NCI-H2029 treated with DMSO at 0.1 percent for 48 hours (cell line): ENCODE data around the gene AHCYL1.
"Not testable (repeated sequence)": the region's sequence is repeated elsewhere in the genome, so short reads cannot be mapped to it uniquely, and the experiment has no call there.

Experiments
- DNase-seq: peaks from one replicate; lab custom pipeline; 2025; lab: John Stamatoyannopoulos, UW

The AHCYL1 gene

DNA sequence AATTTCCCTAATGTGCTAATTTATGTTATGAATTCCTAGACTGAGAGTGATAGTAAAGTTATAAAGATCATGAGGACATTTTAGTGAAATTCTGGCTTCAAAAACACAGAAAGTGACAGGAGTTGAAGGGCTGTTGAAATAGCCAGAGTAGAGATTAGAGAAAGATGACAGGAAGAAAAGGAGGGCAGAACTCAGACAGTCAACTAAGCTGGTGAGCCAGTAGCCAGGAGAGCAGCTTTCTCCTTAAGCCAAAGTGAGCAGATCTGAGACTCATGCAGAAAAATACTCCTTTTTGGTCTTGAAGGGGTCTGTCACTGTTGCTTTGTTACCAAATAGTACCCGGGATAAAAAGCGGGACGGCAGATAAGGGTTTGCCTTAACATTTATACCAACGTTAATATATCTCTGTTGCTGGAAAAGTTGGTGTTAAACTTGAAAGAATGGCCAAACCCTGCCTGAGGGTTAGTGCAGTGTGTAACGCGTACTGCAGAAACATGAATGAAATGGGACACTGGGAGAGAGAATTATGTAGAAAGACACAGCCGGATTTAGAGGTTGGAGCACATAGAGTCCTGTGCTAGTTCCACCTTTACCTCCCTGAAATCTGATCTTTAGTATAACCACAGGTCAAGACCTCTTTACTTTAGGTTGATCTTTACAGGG lies 12.8 kb downstream of the AHCYL1 start:
- no peak for DNase-seq

DNA sequence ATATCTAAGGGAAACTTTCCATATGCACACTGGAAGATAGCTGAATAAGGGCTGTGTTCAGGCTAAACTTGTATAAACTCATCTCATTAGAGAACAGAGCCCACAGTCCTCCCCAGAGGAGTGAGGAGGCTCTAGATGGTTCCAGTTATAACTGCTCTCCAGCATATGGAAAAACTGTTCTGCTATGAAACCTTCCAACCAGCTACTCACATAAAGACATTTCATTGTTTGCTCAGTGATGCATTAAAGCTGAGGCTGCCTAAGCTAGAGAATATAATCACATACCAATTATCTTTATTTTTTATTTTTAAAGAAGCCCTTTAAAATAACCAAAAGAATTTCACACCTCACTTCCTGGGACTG lies 13.3 kb downstream of the AHCYL1 start:
- DNase-seq, result no peak

DNA sequence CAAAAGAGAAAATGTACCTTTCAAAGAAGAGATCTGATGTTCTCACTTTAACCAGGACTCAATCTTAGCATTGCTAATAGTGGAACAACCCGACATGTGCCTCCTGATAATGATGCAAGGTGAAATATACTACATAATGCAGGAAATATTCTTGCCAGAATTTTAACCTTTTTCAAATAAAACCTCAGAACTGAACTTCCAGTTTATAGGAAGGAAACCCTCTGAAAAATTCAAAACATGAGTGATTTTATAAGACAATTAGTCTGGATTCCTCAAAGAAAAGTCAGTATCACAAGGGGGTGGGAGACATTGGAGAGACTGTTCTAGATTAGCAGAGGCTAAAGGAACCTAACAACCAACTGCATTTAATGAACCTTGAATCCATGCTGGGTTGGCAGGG lies 18.1 kb downstream of the AHCYL1 start:
- no peak for DNase-seq

DNA sequence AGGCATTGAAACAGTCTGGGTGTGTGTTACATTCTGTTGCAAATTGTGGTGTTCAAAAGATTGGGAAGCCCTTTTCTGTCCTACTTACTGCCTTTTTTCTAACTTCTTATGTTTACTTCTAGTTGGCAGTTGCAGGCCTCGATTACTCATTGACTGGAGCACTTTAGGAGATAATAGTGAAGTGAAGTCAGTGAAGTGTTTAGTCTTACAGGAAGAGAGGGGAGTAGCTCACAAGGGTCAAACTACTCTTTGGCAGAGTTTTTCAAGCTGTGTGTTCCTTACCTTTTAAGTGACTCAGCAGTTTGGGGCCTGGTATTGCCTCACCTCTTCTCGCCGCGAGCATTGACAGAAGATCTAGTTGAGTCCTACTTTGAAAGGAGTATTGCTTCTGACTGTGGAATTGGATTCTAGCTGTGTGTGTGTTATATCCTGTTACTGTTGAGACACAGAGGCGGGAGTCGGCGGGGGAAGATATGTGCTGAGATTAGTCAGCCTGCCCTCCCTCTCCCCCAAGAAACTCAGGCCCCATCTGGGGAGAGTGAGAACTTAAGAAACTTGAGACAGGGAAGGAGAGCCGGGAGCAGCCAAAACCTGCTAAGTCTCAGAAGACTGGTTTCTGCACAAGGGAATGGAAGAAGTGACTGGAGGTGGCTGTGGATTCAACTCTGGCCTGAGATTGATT lies 19.3 kb downstream of the AHCYL1 start:
- DNase-seq, result no peak

DNA sequence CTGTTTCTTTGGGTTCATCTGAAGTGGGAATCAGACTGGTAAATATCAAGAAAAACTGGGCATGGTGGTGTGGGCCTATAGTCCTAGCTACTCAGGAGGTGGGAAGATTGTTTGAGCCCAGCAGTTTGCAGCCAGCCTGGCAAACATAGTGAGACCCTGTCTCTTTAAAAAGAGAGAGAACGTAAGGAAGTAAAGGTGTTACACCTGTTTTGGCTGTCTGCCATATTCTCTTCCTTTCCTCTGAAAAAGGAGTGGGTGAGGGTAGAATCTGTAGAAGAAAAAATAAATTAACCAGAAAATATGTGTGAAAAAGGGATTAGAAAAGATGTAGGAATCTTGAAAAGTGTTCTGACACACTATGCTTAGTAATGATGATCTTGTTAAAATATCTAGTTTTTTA lies 20.0 kb downstream of the AHCYL1 start:
- DNase-seq, result no peak

DNA sequence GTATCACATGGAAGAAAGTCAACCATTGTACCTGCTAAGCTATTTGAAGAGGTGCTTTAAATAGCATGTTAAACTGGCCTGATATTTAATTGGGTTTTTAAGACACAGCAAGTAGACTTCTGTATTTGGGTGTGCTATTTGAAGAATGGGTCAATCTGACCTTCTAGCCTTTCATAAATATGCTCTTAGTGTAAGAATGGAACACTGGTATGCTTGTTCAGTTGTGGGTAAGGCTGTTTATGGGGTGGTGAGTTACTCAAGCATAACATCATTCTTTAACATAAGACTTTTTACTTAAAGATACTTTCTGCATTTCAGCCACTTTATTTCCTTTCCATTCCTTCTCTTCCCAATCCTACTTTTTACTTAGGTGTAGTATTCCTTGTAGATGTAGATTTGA lies 21.4 kb downstream of the AHCYL1 start:
- no peak for DNase-seq

DNA sequence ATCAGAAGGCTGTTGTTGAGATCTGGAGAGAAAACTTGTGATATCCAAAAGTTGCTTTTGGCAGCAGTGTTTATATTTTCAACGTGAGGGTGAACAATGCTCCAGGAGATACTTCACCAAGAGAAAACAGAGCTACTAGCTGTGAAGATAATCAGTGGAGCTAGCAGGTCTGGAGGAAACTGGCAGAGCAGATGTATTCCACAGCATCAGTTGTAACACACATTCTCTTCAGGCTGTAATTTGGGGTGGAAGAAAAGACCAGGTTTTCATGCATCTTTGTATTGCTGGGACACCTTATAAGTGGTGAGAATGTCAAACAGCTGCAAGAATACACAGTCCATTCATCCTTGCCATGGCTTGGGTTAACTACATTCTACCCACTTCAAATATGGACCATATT lies 22.0 kb downstream of the AHCYL1 start:
- no peak for DNase-seq

- DNase-seq, result no peak
Measured at GRCh38 chr1:110007046-110007830, 22.7 kb downstream of the AHCYL1 start.

- no peak for DNase-seq
Measured at GRCh38 chr1:110008971-110009565, 24.5 kb downstream of the AHCYL1 start.

DNA sequence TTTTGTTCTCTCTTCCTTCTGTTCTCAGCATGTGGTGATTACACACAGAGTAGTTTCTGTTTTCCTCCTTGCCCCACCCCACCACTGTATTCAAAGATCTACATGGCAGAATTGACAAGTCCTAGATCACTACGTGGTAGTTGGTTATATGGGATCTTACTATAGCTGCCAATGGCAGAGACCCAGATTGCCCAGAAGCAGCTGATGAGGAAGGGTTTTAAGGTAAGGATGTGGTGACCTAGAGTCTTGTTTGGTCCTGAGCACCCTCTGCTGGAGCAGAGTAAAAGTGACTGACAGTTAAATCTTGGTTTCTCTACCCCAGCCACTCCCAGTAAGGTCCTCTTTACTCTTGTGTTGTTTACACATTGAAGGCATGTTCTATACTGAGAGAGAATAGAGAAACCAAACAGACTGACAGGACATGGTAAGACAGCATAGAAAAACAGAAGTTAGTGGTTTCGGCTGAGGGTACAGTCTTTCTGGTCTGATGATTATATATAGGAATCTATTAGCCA lies 27.0 kb downstream of the AHCYL1 start:
- no peak for DNase-seq

DNA sequence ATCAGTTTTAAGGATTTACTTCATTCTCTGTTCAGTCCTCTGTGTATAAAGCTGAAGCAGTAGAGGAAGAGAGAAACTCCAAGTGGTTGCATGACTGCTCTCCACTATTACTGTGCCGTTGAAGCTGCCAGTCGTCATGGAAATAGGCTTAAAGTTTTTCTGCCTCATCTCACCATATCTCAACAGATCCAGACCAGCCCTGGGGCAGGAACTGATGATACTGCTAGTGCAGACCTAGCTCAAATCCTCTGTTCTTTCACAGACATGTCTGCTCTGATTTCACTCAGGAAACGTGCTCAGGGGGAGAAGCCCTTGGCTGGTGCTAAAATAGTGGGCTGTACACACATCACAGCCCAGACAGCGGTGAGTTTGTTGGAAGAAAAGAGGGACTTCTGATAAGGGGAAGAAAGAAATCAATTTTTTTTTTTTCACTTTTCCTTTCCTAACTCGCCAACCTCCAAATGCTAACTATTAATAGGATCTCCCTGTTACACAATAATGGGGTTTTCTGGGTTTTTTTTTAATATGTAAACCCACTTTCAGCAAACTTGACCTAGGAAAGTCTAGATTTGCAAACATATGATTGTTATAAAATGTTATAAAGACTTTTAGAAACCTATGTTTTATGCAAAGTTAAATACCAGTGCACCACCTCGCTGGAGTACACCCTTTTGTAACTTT lies 27.7 kb downstream of the AHCYL1 start:
- DNase-seq, result no peak

DNA sequence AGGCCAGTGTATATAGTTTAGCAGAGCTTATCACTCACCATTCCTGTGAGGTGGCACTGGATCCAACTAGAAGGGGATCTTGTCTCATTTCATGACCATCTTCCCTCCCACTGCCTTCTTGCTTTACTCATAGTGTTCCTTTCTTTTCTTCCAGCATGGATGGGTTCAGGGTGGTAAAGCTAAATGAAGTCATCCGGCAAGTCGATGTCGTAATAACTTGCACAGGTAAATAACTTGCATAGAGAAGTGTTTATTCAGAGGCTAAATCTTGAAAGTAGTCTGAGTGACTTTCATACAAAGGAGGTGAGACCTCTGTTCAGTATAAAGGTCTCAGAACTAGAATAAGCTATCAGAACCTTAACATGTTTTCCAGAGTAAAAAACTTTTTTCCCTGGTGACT lies 33.2 kb downstream of the AHCYL1 start:
- DNase-seq, result no peak

GRCh38 chr1:110018396-110018795 lies 33.8 kb downstream of the AHCYL1 start:
- DNase-seq, result no peak

DNA sequence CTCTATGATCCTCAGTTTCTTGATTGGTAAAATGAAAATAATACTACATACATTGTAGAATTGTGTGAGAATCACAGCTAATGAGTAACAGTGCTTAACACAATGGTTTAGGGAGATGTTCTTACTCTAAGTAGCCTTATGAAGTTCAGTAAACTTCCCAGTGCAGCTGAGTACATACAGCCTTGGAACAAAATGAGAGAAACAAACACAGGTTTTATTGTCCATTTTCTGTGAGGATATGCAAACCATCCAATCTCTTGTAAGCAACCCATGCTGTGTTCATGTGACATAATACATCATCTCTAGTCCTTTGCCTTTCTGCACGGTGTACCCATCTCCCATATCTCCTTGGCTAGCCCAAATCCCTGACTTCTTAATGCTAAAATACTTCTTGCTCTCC lies 35.2 kb downstream of the AHCYL1 start:
- no peak for DNase-seq

DNA sequence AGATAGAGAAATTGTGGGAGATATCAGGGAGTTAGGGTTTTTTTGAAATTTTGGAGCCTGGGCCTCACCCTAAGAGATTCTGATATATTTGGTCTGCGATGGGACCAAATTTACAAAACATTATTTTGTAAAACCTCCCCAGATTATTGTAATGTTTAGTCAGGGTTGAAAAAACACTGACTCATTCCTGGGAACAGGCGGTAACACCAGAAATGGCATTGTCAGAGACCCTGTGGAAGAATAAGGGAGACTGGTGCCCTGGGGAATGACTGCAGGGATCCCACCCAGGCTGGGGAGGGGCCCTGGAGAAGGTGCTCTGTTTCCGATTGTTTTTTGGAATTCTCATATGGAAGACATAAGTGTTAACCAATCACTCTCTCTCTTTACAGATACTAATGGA lies 36.7 kb downstream of the AHCYL1 start:
- DNase-seq, result no peak

- DNase-seq, result no peak
Measured at GRCh38 chr1:110024613-110025012, 40.0 kb downstream of the AHCYL1 start.

DNA sequence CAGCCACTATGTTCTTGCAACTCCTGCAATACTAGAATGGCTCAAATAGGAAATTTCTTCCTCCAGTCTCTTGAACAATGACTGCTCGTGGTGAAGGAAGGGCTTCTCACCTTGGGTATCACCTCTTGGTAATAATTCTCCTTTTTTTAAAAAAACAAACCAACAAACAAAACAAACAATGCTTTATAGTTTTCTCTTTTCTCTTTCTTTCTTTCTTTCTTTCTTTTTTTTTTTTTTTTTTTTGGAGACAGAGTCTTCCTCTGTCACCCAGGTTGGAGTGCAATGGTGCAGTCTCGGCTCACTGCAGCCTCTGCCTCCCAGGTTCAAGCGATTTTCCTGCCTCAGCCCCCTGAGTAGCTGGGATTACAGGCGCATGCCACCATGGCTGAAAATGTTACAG lies 46.1 kb downstream of the AHCYL1 start:
- DNase-seq, result not testable (repeated sequence)

DNA sequence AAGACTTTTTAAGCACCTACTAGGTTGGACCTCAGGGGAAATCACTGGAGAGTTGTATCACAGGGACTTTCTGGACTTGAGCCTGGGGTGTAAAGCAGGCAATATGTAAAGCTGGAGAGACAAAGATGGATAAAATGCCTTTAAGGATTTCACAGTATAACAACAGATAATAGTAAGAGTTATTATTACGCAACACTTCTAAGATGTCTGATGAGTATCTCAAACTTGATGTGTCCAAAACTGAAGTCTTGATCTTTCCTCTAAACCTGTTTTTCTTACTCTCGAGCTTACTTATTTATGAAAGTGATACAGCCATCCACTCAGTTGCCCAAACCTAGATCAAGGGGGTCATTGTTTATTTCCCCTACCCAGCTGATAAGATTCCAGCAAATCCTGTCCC lies 47.8 kb downstream of the AHCYL1 start:
- DNase-seq, result no peak

- DNase-seq, result no peak
Measured at GRCh38 chr1:110033421-110033820, 48.9 kb downstream of the AHCYL1 start.

- DNase-seq, result no peak
Measured at GRCh38 chr1:110034040-110034450, 49.5 kb downstream of the AHCYL1 start.

- DNase-seq, result peak; percentile 91
Measured at GRCh38 chr1:110034451-110035235, 50.1 kb downstream of the AHCYL1 start, which contains the start of gene STRIP1. Gene STRIP1, plus strand, starts transcription at chr1:110034624. Its CDS starts 14 bp downstream, at chr1:110034638.
